Fibroblast of upper back skin (primary cell): ENCODE results near the gene BAZ2B.

ENCODE experiments used
- DNase-seq: peaks from one replicate; pipeline ENCODE4 v3.0.0-alpha.2; 2013

BAZ2B gene

GRCh38 chr2:159292157-159292556, 324.2 kb downstream of the BAZ2B start:
- no peak for DNase-seq

- DNase-seq = peak; percentile 92
Measured at GRCh38 chr2:159290289-159290907, 325.9 kb downstream of the BAZ2B start.

GRCh38 chr2:159287733-159288132, 328.6 kb downstream of the BAZ2B start:
- no peak for DNase-seq

- peak; percentile 95 for DNase-seq
Measured at GRCh38 chr2:159286709-159287441, 329.5 kb downstream of the BAZ2B start.

GRCh38 chr2:159285929-159286708, 330.2 kb downstream of the BAZ2B start, which contains the start of gene WDSUB1:
Gene WDSUB1, minus strand, starts transcription at chr2:159286703. Its CDS starts 3,634 bp downstream, at chr2:159283069.
- peak; percentile 34 for DNase-seq

- no peak for DNase-seq
Measured at GRCh38 chr2:159285433-159285832, 330.9 kb downstream of the BAZ2B start.

- no peak for DNase-seq
Measured at GRCh38 chr2:159283529-159283928, 332.8 kb downstream of the BAZ2B start.

- no peak for DNase-seq
Measured at GRCh38 chr2:159281002-159281401, 335.3 kb downstream of the BAZ2B start.

- DNase-seq = no peak
Measured at GRCh38 chr2:159279700-159280099, 336.6 kb downstream of the BAZ2B start.

- no peak for DNase-seq
Measured at GRCh38 chr2:159275111-159275510, 341.2 kb downstream of the BAZ2B start.

GRCh38 chr2:159272156-159272555, 344.2 kb downstream of the BAZ2B start:
- DNase-seq = no peak

- no peak for DNase-seq
Measured at GRCh38 chr2:159270744-159271379, 345.5 kb downstream of the BAZ2B start.
